NCI-H345 (cell line): Measurements from ENCODE around the gene SPATA20.

Experiments
- DNase-seq: peaks from one replicate; lab custom pipeline; 2025; lab: John Stamatoyannopoulos, UW

Gene SPATA20

DNA sequence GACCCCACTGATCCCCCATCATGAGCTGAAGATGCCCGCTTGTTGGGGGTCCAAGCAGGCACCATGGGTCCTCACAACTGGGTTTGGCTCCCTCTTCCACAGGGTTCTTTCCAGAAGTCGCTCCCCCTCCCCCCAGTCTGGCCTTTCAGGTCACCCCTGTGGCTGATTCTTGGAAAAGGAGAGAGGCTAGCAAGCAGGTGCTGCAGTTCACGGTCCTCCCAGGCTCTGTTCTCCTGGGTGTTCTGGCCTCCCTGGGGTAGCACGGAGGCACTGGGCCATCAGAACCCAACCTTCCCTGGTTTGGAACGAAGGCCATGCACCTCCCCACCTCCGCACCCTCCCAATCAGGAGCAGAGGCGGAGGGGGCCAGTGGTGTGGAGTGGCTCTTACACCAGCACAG is 32.4 kb downstream of the SPATA20 start:
- DNase-seq: no peak

DNA sequence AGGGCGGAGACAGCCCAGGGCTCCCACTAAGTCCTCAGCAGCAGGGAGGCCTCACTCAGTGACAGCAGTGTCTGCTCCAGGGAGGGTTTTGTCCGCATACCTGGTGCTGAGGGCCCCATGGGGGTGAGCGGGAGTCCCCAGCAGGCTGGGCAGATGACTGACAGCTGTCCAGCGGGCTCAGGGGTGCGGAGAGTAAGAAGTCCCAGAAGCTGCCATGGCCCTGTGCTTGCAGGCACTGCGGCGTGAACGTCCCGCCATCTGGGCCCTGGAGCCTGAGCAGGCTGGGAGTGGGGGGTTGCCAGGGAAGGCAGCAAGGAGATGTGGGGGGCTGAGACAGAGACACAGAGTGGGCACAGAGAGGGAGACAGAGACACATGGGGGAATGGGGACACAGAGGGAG is 33.7 kb downstream of the SPATA20 start:
- DNase-seq: no peak

DNA sequence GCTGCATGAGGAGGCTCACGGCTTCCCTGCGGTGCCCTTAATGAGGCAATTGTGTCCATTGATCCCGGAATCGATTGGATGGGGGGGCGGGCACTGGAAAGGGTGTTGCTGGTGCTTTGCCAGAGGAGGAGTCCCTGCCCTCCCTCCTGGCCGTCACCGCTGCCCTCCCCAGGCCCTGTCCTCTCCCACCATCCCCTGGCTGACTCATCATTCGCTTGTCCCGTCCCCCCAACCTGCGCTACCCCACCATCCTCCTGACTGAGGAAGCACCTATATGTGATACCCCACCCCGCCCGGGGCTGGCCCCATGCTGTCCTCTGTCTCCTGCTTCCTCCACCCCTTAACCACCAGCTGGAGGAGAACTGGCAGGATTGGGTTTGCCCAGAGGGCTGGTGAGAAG is 34.3 kb downstream of the SPATA20 start:
- no peak for DNase-seq

DNA sequence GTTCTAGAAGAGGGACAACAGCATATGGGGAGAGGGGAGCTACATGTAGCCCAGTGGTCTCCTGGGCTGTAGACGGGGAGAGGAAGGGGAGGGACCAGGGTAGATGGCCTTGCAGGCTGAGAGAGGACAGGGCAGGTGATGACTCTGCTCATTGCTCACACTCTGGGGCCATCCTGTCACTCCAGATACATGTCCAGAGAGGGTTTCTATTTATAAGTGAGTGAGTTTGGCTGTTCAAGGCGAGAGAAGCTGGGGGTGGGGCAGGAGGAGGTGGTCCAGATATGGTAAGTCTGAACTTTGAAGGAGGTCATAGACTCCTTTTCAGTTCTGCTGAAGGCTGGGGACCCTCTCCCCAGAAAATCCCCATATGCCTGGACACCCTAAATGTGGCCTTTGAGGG is 35.8 kb downstream of the SPATA20 start:
- no peak for DNase-seq

DNA sequence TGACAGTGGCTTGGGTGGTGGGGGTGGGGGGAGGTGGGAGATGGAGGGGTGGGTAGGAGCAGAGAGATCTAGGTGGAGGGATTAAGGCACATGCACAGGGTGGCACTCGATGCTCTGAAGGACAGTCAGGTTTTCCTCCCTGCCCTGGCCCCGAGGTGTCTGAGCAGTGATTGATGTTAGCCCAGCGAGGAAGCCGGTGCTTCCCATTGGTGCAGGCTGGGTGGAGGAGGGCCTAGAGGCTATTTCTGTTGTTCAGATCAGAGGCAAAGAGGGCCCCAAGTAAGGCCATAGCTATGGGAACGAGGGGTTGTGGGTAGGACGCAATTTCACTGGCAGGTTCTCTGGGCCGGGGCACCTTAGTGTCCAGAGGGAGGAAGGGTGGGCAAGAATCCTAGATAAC is 36.7 kb downstream of the SPATA20 start:
- DNase-seq: no peak

DNA sequence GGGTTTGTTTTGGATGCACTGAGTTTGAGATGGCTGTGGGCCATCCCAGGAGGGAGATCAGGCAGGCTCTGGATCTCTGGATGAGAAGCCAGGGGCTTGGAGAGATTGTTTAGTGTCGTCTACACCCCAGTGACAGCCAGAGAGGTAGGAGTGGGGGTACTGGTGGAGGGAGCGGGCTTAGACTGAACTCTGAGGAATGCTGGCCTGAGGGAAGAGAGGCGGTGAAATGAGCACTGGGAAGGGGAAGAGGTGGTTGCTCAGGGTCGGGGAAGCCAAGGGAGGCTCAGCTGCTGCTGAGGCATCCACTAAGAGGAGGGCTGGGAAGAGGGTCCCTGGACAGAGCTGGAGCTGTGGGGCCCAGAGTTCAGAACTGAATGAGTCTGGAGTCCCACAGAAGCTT is 37.1 kb downstream of the SPATA20 start:
- DNase-seq: no peak

DNA sequence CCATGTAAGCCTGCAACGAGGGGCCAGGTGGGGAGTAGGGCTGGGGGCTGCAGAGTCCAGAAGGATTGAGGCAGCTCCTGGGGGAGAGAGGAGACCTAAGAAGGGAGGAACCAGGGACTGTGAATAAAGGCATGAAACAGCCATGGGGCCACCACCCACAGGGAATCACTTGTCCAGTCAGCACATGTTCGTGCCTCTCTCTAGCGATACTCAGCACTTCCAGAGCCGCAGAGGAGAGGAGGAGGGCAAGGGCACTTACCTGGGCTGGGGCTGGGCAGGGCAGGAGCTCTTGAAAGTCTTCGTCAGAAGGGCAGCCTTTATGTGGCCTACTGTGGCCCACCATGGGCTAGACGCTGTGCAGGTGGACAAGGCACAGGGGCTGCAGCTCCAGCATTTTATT is 37.8 kb downstream of the SPATA20 start:
- DNase-seq: peak; percentile 37

DNA sequence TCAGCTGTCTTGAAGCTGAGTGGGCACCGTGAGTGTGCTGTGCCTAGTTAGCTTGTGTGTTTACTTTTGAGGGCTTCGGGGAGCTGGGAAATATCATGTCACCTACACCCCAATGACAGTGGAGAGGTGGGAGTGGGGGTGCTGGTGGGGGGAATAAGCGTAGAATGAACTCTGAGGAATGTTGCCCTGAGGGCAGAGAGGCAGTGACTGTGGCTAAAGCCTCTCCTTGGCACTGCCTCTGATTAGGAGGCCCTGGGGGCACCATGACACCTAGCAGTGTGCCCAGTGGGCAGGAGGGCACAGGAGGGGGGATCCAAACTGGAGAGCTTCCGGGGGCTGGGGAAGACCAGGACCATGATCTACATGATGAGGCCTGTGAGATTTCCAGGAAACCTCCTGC is 38.4 kb downstream of the SPATA20 start:
- DNase-seq: no peak

DNA sequence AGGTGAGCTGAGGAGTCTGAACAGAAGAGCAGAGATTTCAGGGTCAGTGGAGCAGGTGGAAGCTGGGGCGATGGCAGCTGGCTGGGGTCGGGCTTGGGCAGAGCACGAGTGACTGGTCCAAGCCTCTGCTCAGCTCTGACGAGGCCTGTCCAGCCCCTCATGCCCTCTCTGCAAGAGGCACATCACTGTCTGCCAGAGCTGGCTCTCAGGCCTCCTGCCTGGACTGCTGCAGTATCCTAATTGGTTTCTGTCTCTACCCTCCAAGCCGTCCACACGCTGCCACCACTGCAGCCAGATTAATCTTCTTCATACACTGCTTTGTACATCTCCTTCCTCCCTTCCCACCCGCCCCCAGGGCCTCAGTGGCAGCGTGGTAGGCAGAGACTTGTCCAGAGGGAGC is 38.9 kb downstream of the SPATA20 start:
- no peak for DNase-seq

DNA sequence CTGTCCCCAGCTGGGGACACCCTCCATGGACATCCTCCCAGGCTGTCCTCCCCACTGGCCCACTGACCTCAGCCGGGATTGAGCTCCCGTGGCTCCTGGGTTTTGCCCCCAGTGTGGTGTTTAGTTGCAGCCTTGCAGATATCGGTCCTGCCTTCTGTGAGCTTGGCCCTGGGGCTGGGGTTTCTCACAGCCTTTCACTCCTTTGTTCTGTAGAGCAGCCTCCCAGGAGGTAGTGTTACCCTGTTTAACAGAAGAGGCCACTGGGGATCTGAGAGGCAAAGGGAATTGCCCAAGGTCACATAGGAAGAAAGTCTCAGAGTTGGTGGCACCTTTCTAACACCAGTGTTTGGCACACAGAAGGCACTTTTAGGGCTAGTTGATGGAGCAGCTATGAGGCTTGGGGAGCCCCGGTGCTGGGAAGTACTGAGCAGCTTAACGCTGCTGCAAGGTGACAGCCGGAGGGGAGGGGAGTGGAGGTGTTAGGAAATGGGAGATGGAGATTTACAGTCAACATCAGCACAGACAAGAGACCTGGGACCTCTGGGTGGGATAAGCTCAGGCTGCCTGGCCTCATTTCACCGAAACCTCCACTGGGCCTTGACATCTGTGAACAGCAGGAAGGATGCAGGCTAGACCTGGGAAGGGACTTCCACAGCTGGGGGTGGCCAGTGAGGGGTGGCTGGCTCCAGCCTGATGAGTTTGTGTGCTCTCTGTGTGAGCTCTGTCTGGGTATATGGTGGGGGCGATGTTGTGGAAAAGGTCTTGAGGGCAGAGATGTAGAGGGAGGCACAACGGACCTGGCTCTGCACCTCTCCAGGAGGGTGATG is 39.7 kb downstream of the SPATA20 start:
- no peak for DNase-seq

DNA sequence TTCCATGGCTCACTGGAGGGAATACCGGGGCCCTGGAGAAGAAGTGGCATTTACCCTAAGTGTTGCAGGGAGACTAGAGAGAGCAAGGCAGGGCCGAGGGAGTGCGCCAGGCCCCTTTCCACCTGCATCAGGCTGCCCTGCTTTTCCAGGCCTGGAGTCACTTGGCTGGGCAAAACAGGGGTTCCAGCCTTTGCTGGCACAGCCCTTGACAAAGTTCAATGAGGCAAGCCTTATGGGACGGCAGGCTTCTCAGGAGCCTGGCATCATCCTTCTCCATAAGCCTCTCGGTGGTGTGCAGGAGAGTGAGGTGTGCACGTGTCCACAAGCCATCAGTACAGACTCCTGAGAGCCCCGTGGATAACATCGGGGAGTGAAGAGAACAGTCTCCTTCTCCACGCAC is 40.6 kb downstream of the SPATA20 start:
- no peak for DNase-seq

DNA sequence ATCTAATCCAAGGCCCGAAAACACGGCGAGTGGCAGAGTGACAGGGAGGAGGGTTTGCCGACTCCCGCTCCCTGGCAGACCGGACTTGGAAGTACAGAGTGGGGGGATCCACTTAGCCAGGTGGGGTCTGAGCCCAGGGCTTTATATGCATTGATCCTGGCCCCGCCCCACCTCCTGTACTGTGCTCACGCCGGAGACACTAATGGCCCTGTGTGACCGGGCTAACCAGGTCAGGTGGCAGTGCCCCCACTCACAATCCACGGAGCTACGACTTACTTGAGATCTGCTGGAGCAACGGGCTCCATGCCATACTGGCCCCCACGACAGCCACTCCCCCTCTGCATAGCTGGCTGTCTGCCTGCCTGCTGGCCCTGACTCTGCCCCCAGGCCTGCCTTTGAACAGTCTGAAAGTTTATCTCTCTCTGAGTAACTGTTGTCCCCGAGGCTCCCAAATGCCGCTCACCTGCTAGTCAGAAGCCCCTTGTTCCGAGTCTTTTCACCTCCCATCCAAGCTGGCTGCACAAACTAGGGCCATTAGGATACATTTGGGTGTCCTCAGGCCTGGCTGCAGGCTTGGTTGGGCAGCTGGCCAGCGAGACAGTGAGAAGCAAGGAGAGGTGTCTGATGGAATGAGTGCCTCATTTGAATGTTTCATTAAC is 41.5 kb downstream of the SPATA20 start:
- DNase-seq: no peak

DNA sequence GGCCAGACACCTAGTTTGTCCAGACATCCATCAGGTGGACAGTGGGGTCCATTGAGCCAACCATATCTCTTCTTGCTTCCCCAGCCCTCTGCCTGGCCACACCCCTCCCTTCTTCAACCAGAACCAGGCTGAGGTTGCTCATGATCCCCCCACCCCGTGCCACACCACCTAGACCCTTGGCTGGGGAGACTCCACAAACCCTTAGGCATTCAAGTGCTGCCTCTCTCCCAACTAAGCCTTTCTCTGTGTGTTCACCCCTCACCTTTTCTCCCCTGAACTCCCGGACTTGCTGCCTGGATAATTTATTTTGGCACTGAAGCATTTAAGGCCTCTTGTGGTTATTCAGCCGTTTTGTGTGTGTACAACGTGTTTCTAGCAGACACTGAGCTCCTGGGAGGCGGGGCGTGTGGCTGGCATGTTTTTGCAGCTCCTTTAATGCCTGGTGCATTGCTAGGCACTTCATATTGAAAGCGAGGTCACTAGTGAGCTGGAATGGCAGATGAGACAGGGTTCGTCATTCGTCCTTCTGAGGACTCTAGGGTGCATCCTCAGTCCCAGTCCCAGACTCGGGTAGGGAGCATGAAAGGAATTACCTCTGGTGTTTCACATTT is 42.2 kb downstream of the SPATA20 start:
- no peak for DNase-seq

DNA sequence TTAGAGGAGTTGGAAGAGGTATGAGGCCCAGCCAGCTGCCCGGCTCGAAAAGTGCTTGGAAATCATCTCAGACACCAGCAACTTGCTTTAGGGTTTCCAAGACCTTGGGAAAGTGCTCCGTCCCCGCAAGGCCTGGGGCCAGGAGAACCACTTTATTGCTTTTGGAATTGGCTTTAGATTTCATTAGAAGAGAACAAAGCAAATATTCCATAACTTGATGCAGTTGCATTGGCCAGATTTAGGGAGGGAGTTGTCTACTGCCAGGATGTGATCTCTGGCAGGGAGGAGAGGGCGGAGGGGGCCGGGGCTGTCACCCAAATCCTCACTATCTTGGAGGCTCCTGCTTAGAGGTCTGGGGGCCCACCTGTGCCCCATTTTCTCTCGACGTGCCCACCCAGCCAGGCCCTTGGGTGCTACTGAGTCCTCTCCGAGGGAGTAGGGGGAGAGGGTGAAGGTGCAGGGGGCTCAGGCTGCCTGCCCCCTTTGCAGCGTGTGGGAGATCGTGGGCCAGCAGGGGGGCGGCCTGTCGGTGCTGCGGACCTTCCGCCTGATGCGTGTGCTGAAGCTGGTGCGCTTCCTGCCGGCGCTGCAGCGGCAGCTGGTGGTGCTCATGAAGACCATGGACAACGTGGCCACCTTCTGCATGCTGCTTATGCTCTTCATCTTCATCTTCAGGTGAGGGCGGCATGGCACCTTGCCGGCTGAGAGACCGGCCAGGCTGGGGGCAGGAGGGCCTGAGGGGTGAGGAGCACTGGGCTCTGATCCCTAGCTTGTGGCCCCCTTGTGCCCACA is 44.2 kb downstream of the SPATA20 start:
- no peak for DNase-seq

DNA sequence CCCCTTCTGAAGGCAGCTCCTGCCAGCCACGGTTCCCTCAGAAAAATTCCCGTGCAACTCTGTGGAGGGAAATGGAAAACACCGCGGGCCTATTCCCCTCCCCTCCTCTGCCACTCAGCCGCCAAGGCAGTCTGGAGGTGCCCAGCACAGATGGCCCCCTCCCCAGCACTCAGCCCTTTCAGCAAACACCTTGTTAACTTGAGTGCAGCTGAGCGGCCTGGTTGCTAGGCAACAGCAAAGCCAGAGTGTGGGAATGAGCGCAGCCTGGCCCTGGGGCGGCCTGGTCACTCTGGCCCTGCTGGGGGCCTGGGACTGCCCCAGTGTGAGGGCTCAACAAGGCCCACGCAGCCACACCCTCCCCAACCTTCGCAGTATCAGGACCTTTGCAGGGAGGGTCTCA is 46.3 kb downstream of the SPATA20 start:
- DNase-seq: peak; percentile 61

DNA sequence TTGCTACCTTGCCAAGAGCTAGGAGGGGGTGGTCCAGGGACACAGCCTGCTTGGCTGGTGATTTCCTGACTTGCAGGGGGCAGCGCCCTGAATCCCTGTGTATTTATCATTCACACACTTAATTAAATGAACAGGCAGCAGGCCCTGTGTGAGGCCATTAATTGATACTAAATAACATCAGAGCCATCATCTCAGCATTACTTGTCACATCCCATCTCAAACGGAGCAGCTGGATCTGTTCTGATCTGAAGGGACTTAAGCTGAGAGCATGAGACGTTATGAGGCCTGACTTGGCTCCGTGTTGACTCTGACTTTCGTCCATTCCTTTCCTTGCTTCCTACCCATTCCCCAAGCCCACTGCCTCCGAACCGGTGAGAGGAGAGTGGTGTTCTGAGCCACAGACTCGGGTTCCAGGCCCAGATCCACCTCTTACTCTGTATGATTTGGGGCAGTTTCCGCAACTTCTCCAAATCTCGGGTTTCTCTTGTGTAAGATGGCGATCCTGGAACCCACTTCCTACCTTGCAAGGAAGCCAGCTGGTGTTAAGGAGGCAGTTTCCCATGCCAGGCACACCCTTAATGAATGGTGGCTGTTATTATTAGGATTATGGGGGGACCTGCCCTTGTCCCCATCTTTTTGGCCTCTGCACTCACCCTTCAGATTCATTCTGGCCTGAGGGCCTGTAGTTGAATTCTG is 47.3 kb downstream of the SPATA20 start:
- no peak for DNase-seq

DNA sequence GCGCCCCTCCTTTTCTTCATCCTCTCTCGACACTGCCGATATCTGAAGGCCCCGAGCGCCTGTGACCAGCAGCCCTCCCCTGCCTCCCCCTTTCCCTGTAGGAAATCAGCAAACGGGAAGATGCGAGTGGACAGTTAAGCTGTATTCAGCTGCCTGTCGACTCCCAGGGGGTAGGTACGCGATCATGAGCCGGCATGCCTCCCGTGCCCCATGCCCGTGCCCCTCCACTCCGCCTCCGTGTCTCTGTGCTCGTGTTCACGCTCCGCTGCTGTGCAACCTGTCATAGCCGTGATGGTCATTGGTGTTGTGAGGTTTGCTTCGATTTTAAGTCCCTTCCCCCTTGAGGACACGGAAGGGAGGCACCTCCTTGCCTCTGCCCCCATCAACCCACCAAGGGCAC is 47.9 kb downstream of the SPATA20 start:
- no peak for DNase-seq

DNA sequence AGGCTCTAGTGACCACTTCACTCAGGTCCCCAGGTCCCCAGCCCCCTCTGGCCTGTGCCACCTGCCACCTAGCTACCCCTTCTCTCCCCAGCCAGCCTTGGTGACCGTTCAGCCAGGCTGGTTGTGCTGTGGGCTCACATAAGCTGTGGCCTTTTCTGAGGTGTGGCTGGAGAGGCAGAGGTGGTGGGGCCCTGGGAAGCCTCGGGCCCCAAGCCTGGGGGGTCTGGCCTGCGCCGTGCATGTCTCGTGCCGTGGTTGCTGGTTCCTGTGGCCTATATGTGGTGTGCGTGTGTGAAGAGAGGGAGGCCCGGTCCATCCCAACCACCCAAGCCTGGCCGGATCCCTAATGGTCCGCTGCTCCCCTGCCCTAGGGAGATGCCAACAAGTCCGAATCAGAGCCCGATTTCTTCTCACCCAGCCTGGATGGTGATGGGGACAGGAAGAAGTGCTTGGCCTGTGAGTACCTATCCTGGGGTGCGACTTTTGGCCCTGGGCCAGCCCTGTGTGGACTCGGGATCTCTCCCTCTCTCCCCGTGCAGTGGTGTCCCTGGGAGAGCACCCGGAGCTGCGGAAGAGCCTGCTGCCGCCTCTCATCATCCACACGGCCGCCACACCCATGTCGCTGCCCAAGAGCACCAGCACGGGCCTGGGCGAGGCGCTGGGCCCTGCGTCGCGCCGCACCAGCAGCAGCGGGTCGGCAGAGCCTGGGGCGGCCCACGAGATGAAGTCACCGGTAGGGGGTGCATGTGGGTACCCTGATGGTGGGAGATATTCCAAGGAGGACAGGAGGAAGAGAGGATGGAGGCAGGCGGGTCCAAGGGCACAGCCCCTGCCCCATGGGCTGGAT is 49.4 kb downstream of the SPATA20 start:
- DNase-seq: no peak

DNA sequence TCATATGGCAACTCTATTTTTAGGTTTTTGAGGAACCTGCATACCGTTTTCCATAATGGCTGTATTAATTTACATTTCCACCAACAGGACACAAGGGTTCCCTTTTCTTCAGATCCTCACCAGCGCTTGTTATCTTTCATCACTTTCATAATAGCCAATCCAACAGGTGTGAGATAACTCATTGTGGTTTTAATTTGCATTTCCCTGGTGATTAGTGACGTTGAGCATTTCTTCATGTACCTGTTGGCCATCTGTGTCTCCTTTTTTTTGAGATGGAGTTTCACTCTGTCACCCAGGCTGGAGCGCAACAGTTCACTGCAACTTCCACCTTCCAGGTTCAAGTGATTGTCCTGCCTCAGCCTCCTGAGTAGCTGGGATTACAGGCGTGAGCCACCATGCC is 51.5 kb downstream of the SPATA20 start:
- DNase-seq: no peak

DNA sequence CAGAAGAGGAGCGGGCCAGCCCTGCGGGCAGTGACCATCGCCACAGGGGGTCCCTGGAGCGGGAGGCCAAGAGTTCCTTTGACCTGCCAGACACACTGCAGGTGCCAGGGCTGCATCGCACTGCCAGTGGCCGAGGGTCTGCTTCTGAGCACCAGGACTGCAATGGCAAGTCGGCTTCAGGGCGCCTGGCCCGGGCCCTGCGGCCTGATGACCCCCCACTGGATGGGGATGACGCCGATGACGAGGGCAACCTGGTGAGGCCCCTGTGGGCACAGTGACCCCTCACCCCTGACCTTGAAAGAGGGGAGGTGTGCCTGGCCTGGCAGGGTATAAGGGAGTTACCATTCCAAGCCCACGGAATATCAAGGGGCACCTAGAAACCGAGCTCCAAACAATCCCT is 52.6 kb downstream of the SPATA20 start:
- no peak for DNase-seq

DNA sequence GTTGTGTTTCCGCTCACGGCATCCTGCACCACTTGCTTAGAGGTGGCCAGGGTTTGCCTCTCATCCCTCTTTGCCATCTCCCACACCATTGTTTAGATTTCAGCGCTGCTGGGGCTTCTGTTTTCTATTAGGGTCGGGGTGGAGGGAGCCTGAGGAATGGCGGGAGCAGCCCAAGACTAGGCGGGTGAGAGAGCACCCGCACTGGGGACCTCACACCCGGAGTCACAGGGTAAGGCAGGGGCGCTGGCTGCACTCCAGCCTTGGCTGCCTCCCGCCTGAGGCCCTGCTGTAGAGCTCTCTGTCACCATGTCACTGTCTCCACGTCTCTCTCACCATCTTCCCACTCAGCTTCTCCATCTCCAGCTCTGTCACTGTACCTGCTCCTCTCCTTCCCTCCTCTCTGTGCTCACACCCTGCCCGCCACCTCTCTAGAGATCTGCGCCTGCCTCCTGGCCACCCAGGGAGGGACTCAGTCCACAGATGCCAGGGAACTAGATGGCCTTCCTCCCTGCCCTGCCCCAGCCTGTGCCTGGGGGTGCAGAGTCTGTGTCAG is 54.9 kb downstream of the SPATA20 start:
- DNase-seq: no peak
